ENCODE data around the gene SYT5. TPM values are rescaled to one million over a fixed set of nuclear protein-coding genes. Genes with fewer than 3 reads are reported as not detected.

SYT5 gene
- total RNA-seq, 1 donor from 2014 or later, result 1.6 TPM

DNA sequence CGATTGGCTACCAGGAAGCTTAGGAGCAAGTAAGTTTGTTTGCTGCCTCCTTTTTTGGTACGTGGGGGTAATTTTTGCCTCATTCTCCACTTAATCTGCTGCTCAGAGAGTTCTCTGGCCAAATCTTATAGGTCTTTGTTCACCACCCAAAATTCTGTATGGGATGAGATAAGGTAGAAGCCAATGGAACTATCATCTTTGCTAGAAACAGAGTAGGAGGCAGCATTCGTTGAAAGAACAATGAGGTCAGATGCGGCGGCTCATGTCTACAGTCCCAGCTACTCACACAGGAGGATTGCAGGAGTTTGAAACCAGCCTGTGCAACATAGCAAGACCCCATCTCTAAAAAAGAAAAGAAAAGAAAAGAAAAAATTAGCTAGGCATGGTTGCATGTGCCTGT, 8.6 kb downstream of the SYT5 start:
- Mint-ChIP-seq H3K9me3 (ENCODE audit: unreplicated experiment) (no peaks in the 10 kb centered on the region), H3K27me3 (ENCODE audit: unreplicated experiment) (peaks cover 23% of the 10 kb centered on the region), H3K36me3 (ENCODE audit: low read depth, unreplicated experiment) (peaks cover 5% of the 10 kb centered on the region), H3K4me3 (ENCODE audit: unreplicated experiment) (no peak overlapping the region), H3K4me1 (ENCODE audit: unreplicated experiment) (peaks cover 12% of the 10 kb centered on the region), H3K27ac (ENCODE audit: unreplicated experiment) (no peak overlapping the region)
- TF ChIP-seq CTCF (IDR thresholded peaks at IDR 0.05; ENCODE audit: unreplicated experiment), result no peak
- DNase-seq (ENCODE audit: low spot score), result no peak

- Mint-ChIP-seq H3K27ac (ENCODE audit: unreplicated experiment) (no peak overlapping the region), H3K4me1 (ENCODE audit: unreplicated experiment) (peaks cover 12% of the 10 kb centered on the region), H3K9me3 (ENCODE audit: unreplicated experiment) (no peaks in the 10 kb centered on the region), H3K27me3 (ENCODE audit: unreplicated experiment) (peaks cover 19% of the 10 kb centered on the region), H3K4me3 (ENCODE audit: unreplicated experiment) (no peak overlapping the region), H3K36me3 (ENCODE audit: low read depth, unreplicated experiment) (peaks cover 5% of the 10 kb centered on the region)
- no peak for DNase-seq (ENCODE audit: low spot score)
- TF ChIP-seq CTCF (IDR thresholded peaks at IDR 0.05; ENCODE audit: unreplicated experiment), result no peak
Observed at GRCh38 chr19:55169136-55169535, 11.0 kb downstream of the SYT5 start.

DNA sequence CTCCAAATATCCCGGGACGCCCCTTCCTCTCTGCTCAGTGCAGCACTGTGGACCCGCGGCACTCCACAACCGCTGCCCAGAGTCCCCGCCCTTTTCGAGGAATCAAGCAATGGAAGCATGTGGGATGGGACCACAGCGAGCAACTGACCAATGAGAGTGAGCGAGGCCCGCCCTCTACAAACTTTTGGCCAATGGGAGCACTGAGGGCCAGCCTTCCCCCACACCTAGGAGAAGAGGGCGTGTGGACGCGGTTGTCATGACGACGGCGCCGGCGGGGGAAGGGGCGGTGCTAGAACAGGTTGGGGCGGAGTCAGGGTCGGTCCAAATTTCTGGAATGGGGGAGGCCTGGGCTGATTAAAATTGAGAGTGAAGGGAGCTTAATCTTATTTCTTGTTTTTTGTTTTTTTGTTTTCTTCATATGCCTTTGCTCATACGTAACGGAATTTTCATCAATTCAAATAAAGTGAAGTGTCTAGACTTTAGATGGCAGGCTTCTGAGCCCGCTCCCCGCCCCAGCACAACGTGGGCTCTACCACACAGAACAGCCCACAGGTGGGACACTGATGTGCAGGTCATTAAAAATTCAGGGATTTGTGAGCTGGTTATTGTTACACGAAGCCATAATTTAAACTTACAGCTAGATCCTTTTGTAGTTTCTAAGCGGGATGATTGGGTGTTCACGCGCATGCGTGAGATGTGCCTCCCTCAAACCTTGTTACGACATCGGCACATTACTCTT, 13.4 kb downstream of the SYT5 start, which contains the start of gene DNAAF3:
TSS of gene DNAAF3 (minus strand) at position 84 of the 739 bp plus-strand sequence. CDS start 200 bp downstream, outside the sequence.
- peaks cover 7% of the 10 kb centered on the region for H3K27me3 Mint-ChIP-seq (ENCODE audit: unreplicated experiment)
- no peaks in the 10 kb centered on the region for H3K36me3 Mint-ChIP-seq (ENCODE audit: low read depth, unreplicated experiment)
- H3K27ac Mint-ChIP-seq (ENCODE audit: unreplicated experiment), result peak within 1 kb of the TSS; percentile 91
- peak; percentile 98 for DNase-seq (ENCODE audit: low spot score)
- TF ChIP-seq CTCF (IDR thresholded peaks at IDR 0.05; ENCODE audit: unreplicated experiment), result no peak
- H3K4me3 Mint-ChIP-seq (ENCODE audit: unreplicated experiment), result peak within 1 kb of the TSS; percentile 96
- H3K4me1 Mint-ChIP-seq (ENCODE audit: unreplicated experiment), result peaks cover 5% of the 10 kb centered on the region
- no peaks in the 10 kb centered on the region for H3K9me3 Mint-ChIP-seq (ENCODE audit: unreplicated experiment)

DNA sequence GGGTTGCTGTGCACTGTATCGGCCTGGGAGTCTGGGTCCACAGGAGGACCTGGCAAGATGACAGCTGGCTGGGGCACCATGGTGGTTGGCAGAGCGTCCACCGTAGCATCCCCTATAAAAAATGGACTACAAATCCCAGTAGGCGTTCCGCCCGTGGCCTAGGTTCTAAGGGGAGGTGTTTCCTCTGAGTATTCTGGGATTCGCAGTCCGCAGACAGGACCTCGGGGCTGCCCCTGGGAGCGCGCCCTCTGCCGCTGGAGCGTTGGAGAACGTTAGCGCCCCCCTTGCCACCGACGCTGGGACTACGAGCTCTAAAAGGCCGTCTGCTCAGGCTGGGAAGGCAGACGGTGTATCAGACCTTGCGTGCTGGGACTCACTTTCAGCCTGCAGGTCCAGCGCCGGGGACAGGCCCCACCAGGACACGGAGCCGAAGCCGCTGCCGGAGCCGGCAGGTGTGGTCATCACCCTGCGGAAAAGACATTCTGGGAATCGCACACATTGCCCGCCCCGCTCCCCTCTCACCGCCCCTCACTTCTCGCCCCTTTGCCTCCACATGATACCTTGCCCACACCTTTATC, 14.0 kb downstream of the SYT5 start:
- Mint-ChIP-seq H3K4me3 (ENCODE audit: unreplicated experiment) (peak overlapping the region; percentile 96), H3K9me3 (ENCODE audit: unreplicated experiment) (no peaks in the 10 kb centered on the region), H3K27me3 (ENCODE audit: unreplicated experiment) (peaks cover 5% of the 10 kb centered on the region), H3K4me1 (ENCODE audit: unreplicated experiment) (peaks cover 5% of the 10 kb centered on the region), H3K27ac (ENCODE audit: unreplicated experiment) (peak overlapping the region; percentile 91), H3K36me3 (ENCODE audit: low read depth, unreplicated experiment) (no peaks in the 10 kb centered on the region)
- peak; percentile 84 for DNase-seq (ENCODE audit: low spot score)
- TF ChIP-seq CTCF (IDR thresholded peaks at IDR 0.05; ENCODE audit: unreplicated experiment), result peak; percentile 27

All from endothelial cell (in vitro differentiated cells).